Panc1 (cell line): ENCODE measurements around the gene SPAG6. TPM values are rescaled to one million over a fixed set of nuclear protein-coding genes. Genes with fewer than 3 reads are reported as not detected.

Experiments used
- ATAC-seq: fragments of 200-7000 bp; cut with Tn5 transposase; 2 replicates; pipeline ENCODE4 v1.9.1; 2020; ENCODE audit warnings: mild to moderate bottlenecking, moderate library complexity
- BruUV-seq: library from RNA; stranded (reverse); fragments of 400-500 nt; replicated peaks from 2 replicates; lab custom pipeline; 2021; lab: Mats Ljungman, UMichigan
- CTCF ChIA-PET: fragments of 300-600 bp; sonication (Branson Sonifier 250); formaldehyde crosslinking; loops from one replicate; lab custom pipeline; 2022; ENCODE audit warnings: antibody characterized with exemption; lab: Charles Lee
- POLR2A ChIA-PET: fragments of 300-600 bp; sonication (Branson Sonifier 250); formaldehyde crosslinking; loops from one replicate; lab custom pipeline; 2022; ENCODE audit warnings: antibody characterized with exemption; lab: Charles Lee
- DNase-seq: peaks from one replicate; pipeline ENCODE4 v3.0.0-alpha.2; 2010; ENCODE audit warnings: low read depth, low spot score
- H3K27ac ChIP-seq: 2 replicates; pipeline ENCODE4 v1.5.1; 2011; ENCODE audit warnings: mild to moderate bottlenecking, low read length, inconsistent platforms
- H3K27me3 ChIP-seq: fragments of 200-500 bp; sonication (Bioruptor generic); 2 replicates; pipeline ENCODE4 v1.6.0; 2014; ENCODE audit warnings: low read length, inconsistent platforms; ENCODE audit not compliant: control insufficient read depth, insufficient read depth
- H3K36me3 ChIP-seq: fragments of 200-500 bp; sonication (Bioruptor generic); 2 replicates; pipeline ENCODE4 v1.5.1; 2014; ENCODE audit warnings: inconsistent platforms, mild to moderate bottlenecking, low read length, moderate library complexity; ENCODE audit not compliant: control insufficient read depth, insufficient read depth
- H3K4me1 ChIP-seq: 2 replicates; pipeline ENCODE4 v1.5.1; 2011; ENCODE audit warnings: inconsistent platforms, mild to moderate bottlenecking, low read length, moderate library complexity; ENCODE audit not compliant: control insufficient read depth, insufficient read depth
- H3K4me3 ChIP-seq, 2 experiments: 2 replicates each; pipeline ENCODE4 v1.5.1; 2011 to 2012; ENCODE audit warnings: low read depth in 2 of 2, low read length in 2 of 2, mild to moderate bottlenecking in 2 of 2, inconsistent platforms in 1 of 2, moderate library complexity in 1 of 2
- H3K9me3 ChIP-seq: fragments of 200-500 bp; sonication (Bioruptor generic); 2 replicates; pipeline ENCODE4 v1.5.1; 2014; ENCODE audit warnings: low read depth, mild to moderate bottlenecking, inconsistent platforms, low read length, moderate library complexity; ENCODE audit not compliant: control insufficient read depth, insufficient read depth
- CTCF ChIP-seq: fragments of 450-650 bp; IDR thresholded peaks from 2 replicates; pipeline ENCODE4 v1.5.1; 2017; ENCODE audit warnings: mild to moderate bottlenecking
- POLR2AphosphoS5 ChIP-seq: IDR thresholded peaks from 2 replicates; pipeline ENCODE4 v1.6.1; 2012; ENCODE audit warnings: mild to moderate bottlenecking, low read depth, low read length, moderate library complexity
- REST ChIP-seq, 2 experiments: IDR thresholded peaks; 2 replicates each; pipeline ENCODE4 v1.6.1; 2011 to 2012; ENCODE audit warnings: low read depth in 2 of 2, control low read depth in 1 of 2, low read length in 1 of 2, mild to moderate bottlenecking in 1 of 2, moderate library complexity in 1 of 2; ENCODE audit not compliant: insufficient read depth in 1 of 2
- SIN3A ChIP-seq: IDR thresholded peaks from 2 replicates; pipeline ENCODE4 v1.6.1; 2012; ENCODE audit warnings: low read depth, mild to moderate bottlenecking, low read length, moderate library complexity, borderline replicate concordance; ENCODE audit not compliant: insufficient read depth
- TCF7L2 ChIP-seq: IDR thresholded peaks from 2 replicates; pipeline ENCODE4 v1.6.1; 2011; ENCODE audit warnings: mild to moderate bottlenecking, low read depth, low read length, inconsistent platforms
- in situ Hi-C: cut with HindIII; loops from 2 replicates; pipeline ENCODE4 v1.10.0; 2016; ENCODE audit warnings: low sequenced_read_pairs, low pct_unique_long_range_greater_than_20kb
- intact Hi-C: fragments of 100-400 bp; cut with micrococcal nuclease; formaldehyde crosslinking; loops from one replicate; pipeline ENCODE4 v1.10.0; 2022; ENCODE audit not compliant: unreplicated experiment
- total RNA-seq: library from RNA; stranded (reverse); gene quantifications from one replicate; pipeline ENCODE4 v1.2.1, GENCODE V29; 2021; ENCODE audit not compliant: unreplicated experiment

The SPAG6 gene
- total RNA-seq, 1 experiment from 2014 or later = not detected

GRCh38 chr10:22455068-22455857, 110.0 kb downstream of the SPAG6 start:
- no peak for TF ChIP-seq SIN3A
- TF ChIP-seq REST (IDR thresholded peaks at IDR 0.05; ENCODE audit: insufficient read depth in 1 of 2, low read depth in 2 of 2, low read length in 1 of 2) = no peak
- no peak for TF ChIP-seq TCF7L2
- TF ChIP-seq CTCF = no peak
- TF ChIP-seq POLR2AphosphoS5 = no peak
- CTCF ChIA-PET = interaction anchor here (0.7 kb wide), 1 partner anchor 28 kb away, joined by 4 read pairs; no protein-coding TSS in a partner anchor
- BruUV-seq = no TSS peak
- H3K27ac ChIP-seq = no peak overlapping the region
- POLR2A ChIA-PET = no interaction called here
- ATAC-seq (no peak), DNase-seq (no peak)
- intact Hi-C loops (no loop called here), in situ Hi-C loops (no loop called here)
- H3K36me3 ChIP-seq = no peaks in the 10 kb centered on the region
- H3K27me3 ChIP-seq = no peaks in the 10 kb centered on the region
- no peaks in the 10 kb centered on the region for H3K9me3 ChIP-seq
- H3K4me1 ChIP-seq = no peaks in the 10 kb centered on the region
- H3K4me3 ChIP-seq = no peak overlapping the region

- Histone ChIP-seq H3K4me1 (no peaks in the 10 kb centered on the region), H3K27me3 (no peaks in the 10 kb centered on the region), H3K4me3 (no peak overlapping the region), H3K36me3 (no peaks in the 10 kb centered on the region), H3K9me3 (no peaks in the 10 kb centered on the region), H3K27ac (no peak overlapping the region)
- ATAC-seq (no peak), DNase-seq (no peak)
- ChIA-PET POLR2A (no interaction called here), CTCF (no interaction called here)
- TF ChIP-seq CTCF = no peak
- no peak for TF ChIP-seq POLR2AphosphoS5
- no peak for TF ChIP-seq REST (IDR thresholded peaks at IDR 0.05; ENCODE audit: insufficient read depth in 1 of 2, low read depth in 2 of 2, low read length in 1 of 2)
- TF ChIP-seq SIN3A = no peak
- no peak for TF ChIP-seq TCF7L2
- BruUV-seq = no TSS peak
- intact Hi-C loops (no loop called here), in situ Hi-C loops (no loop called here)
These were observed 111.2 kb downstream of the SPAG6 start for GRCh38 chr10:22456486-22456885.
